Measurements from ENCODE around the gene CCDC144A.
A peak's percentile ranks its signal among the peaks of the same experiment; 100 is the strongest.
"Not testable (repeated sequence)": the region's sequence is repeated elsewhere in the genome, so short reads cannot be mapped to it uniquely, and the experiment has no call there.

CCDC144A gene

GRCh38 chr17:16689731-16690281 lies at the start of gene CCDC144A:
Gene CCDC144A (plus strand): TSS chr17:16690241. CDS start chr17:16690401, 160 bp downstream.
- H3K9me3 ChIP-seq (ENCODE audit: control insufficient read depth, insufficient read depth, low read depth, low read length); H3K4me3 ChIP-seq (ENCODE audit: low read depth, low read length); H3K27ac ChIP-seq (ENCODE audit: low read depth, low read length); H3K27me3 ChIP-seq (ENCODE audit: control insufficient read depth, insufficient read depth, low read length); H3K9ac ChIP-seq (ENCODE audit: low read length); H3K36me3 ChIP-seq (ENCODE audit: control insufficient read depth, insufficient read depth, low read length); H3K4me1 ChIP-seq (ENCODE audit: control insufficient read depth, insufficient read depth, low read length): not testable (repeated sequence)

GRCh38 chr17:16649585-16649984 lies 40.5 kb upstream of the CCDC144A start:
- Histone ChIP-seq H3K4me1 (ENCODE audit: control insufficient read depth, insufficient read depth, low read length) (peaks cover 6% of the 10 kb centered on the region; the same call in 1 of the 2 replicates), H3K9ac (ENCODE audit: low read length) (no peak overlapping the region), H3K27me3 (ENCODE audit: control insufficient read depth, insufficient read depth, low read length) (no peaks in the 10 kb centered on the region), H3K9me3 (ENCODE audit: control insufficient read depth, insufficient read depth, low read depth, low read length) (no peaks in the 10 kb centered on the region), H3K27ac (ENCODE audit: low read depth, low read length) (no peak overlapping the region), H3K4me3 (ENCODE audit: low read depth, low read length) (no peak overlapping the region), H3K36me3 (ENCODE audit: control insufficient read depth, insufficient read depth, low read length) (no peaks in the 10 kb centered on the region)

- Histone ChIP-seq H3K9me3 (ENCODE audit: control insufficient read depth, insufficient read depth, low read depth, low read length) (peaks cover 2% of the 10 kb centered on the region; the same call in 1 of the 2 replicates), H3K27ac (ENCODE audit: low read depth, low read length) (no peak overlapping the region), H3K27me3 (ENCODE audit: control insufficient read depth, insufficient read depth, low read length) (no peaks in the 10 kb centered on the region), H3K36me3 (ENCODE audit: control insufficient read depth, insufficient read depth, low read length) (no peaks in the 10 kb centered on the region), H3K9ac (ENCODE audit: low read length) (no peak overlapping the region), H3K4me1 (ENCODE audit: control insufficient read depth, insufficient read depth, low read length) (peaks cover 6% of the 10 kb centered on the region; the same call in 1 of the 2 replicates), H3K4me3 (ENCODE audit: low read depth, low read length) (no peak overlapping the region; the same call in 1 of the 2 replicates)
These were observed 37.8 kb upstream of the CCDC144A start for GRCh38 chr17:16652252-16652651.

GRCh38 chr17:16652847-16653366 lies 37.1 kb upstream of the CCDC144A start:
- peak overlapping the region; percentile 66 for H3K4me3 ChIP-seq (ENCODE audit: low read depth, low read length)
- H3K4me1 ChIP-seq (ENCODE audit: control insufficient read depth, insufficient read depth, low read length): peaks cover 6% of the 10 kb centered on the region; the same call in 1 of the 2 replicates
- no peaks in the 10 kb centered on the region for H3K27me3 ChIP-seq (ENCODE audit: control insufficient read depth, insufficient read depth, low read length)
- peak overlapping the region; percentile 52 for H3K9ac ChIP-seq (ENCODE audit: low read length)
- H3K9me3 ChIP-seq (ENCODE audit: control insufficient read depth, insufficient read depth, low read depth, low read length): peaks cover 6% of the 10 kb centered on the region; the same call in 1 of the 2 replicates
- H3K36me3 ChIP-seq (ENCODE audit: control insufficient read depth, insufficient read depth, low read length): no peaks in the 10 kb centered on the region
- peak overlapping the region; percentile 59 for H3K27ac ChIP-seq (ENCODE audit: low read depth, low read length)

GRCh38 chr17:16653367-16654041 lies 36.5 kb upstream of the CCDC144A start, which contains the start of gene ZNF624:
Gene ZNF624 (minus strand): TSS chr17:16653850.
- H3K9me3 ChIP-seq (ENCODE audit: control insufficient read depth, insufficient read depth, low read depth, low read length): peaks cover 12% of the 10 kb centered on the region; the same call in 1 of the 2 replicates
- H3K4me3 ChIP-seq (ENCODE audit: low read depth, low read length): peak within 1 kb of the TSS; percentile 66
- H3K27me3 ChIP-seq (ENCODE audit: control insufficient read depth, insufficient read depth, low read length): no peaks in the 10 kb centered on the region
- H3K4me1 ChIP-seq (ENCODE audit: control insufficient read depth, insufficient read depth, low read length): peaks cover 6% of the 10 kb centered on the region; the same call in 1 of the 2 replicates
- H3K27ac ChIP-seq (ENCODE audit: low read depth, low read length): peak within 1 kb of the TSS; percentile 59
- H3K9ac ChIP-seq (ENCODE audit: low read length): peak within 1 kb of the TSS; percentile 52
- H3K36me3 ChIP-seq (ENCODE audit: control insufficient read depth, insufficient read depth, low read length): no peaks in the 10 kb centered on the region

GRCh38 chr17:16661217-16661616 lies 28.8 kb upstream of the CCDC144A start:
- Histone ChIP-seq H3K36me3 (ENCODE audit: control insufficient read depth, insufficient read depth, low read length) (no peaks in the 10 kb centered on the region), H3K4me1 (ENCODE audit: control insufficient read depth, insufficient read depth, low read length) (no peaks in the 10 kb centered on the region), H3K4me3 (ENCODE audit: low read depth, low read length) (no peak overlapping the region), H3K9ac (ENCODE audit: low read length) (no peak overlapping the region), H3K27me3 (ENCODE audit: control insufficient read depth, insufficient read depth, low read length) (peaks cover 3% of the 10 kb centered on the region; the same call in 1 of the 2 replicates), H3K9me3 (ENCODE audit: control insufficient read depth, insufficient read depth, low read depth, low read length) (peaks cover 13% of the 10 kb centered on the region), H3K27ac (ENCODE audit: low read depth, low read length) (no peak overlapping the region)

- H3K4me3 ChIP-seq (ENCODE audit: low read depth, low read length): no peak overlapping the region
- no peak overlapping the region for H3K9ac ChIP-seq (ENCODE audit: low read length)
- peaks cover 14% of the 10 kb centered on the region for H3K27me3 ChIP-seq (ENCODE audit: control insufficient read depth, insufficient read depth, low read length)
- H3K27ac ChIP-seq (ENCODE audit: low read depth, low read length): no peak overlapping the region
- no peaks in the 10 kb centered on the region for H3K36me3 ChIP-seq (ENCODE audit: control insufficient read depth, insufficient read depth, low read length)
- no peaks in the 10 kb centered on the region for H3K4me1 ChIP-seq (ENCODE audit: control insufficient read depth, insufficient read depth, low read length)
- peaks cover 7% of the 10 kb centered on the region for H3K9me3 ChIP-seq (ENCODE audit: control insufficient read depth, insufficient read depth, low read depth, low read length)
These were observed 27.1 kb upstream of the CCDC144A start for GRCh38 chr17:16662936-16663335.

- H3K4me1 ChIP-seq (ENCODE audit: control insufficient read depth, insufficient read depth, low read length); H3K9me3 ChIP-seq (ENCODE audit: control insufficient read depth, insufficient read depth, low read depth, low read length); H3K27ac ChIP-seq (ENCODE audit: low read depth, low read length); H3K36me3 ChIP-seq (ENCODE audit: control insufficient read depth, insufficient read depth, low read length): not testable (repeated sequence)
- H3K27me3 ChIP-seq (ENCODE audit: control insufficient read depth, insufficient read depth, low read length): peaks cover 20% of the 10 kb centered on the region
- H3K4me3 ChIP-seq (ENCODE audit: low read depth, low read length): peak overlapping the region; percentile 68
- H3K9ac ChIP-seq (ENCODE audit: low read length): peak overlapping the region; percentile 50
These were observed 23.5 kb upstream of the CCDC144A start for GRCh38 chr17:16666553-16666906.

GRCh38 chr17:16666907-16667636 lies 23.0 kb upstream of the CCDC144A start:
- H3K27ac ChIP-seq (ENCODE audit: low read depth, low read length); H3K9me3 ChIP-seq (ENCODE audit: control insufficient read depth, insufficient read depth, low read depth, low read length); H3K4me1 ChIP-seq (ENCODE audit: control insufficient read depth, insufficient read depth, low read length); H3K36me3 ChIP-seq (ENCODE audit: control insufficient read depth, insufficient read depth, low read length): not testable (repeated sequence)
- H3K9ac ChIP-seq (ENCODE audit: low read length): peak overlapping the region; percentile 50
- peak overlapping the region; percentile 68 for H3K4me3 ChIP-seq (ENCODE audit: low read depth, low read length)
- peaks cover 20% of the 10 kb centered on the region for H3K27me3 ChIP-seq (ENCODE audit: control insufficient read depth, insufficient read depth, low read length)

GRCh38 chr17:16676676-16677268 lies 13.3 kb upstream of the CCDC144A start:
- H3K9ac ChIP-seq (ENCODE audit: low read length): no peak overlapping the region
- no peaks in the 10 kb centered on the region for H3K36me3 ChIP-seq (ENCODE audit: control insufficient read depth, insufficient read depth, low read length)
- H3K27me3 ChIP-seq (ENCODE audit: control insufficient read depth, insufficient read depth, low read length): no peaks in the 10 kb centered on the region
- no peaks in the 10 kb centered on the region for H3K9me3 ChIP-seq (ENCODE audit: control insufficient read depth, insufficient read depth, low read depth, low read length)
- no peak overlapping the region for H3K4me3 ChIP-seq (ENCODE audit: low read depth, low read length)
- H3K4me1 ChIP-seq (ENCODE audit: control insufficient read depth, insufficient read depth, low read length): no peaks in the 10 kb centered on the region; the same call in 1 of the 2 replicates
- H3K27ac ChIP-seq (ENCODE audit: low read depth, low read length): no peak overlapping the region

All from HUES6 (cell line).